A549 (cell line): Measurements from ENCODE around the gene GLIS1. TPM values are rescaled to one million over a fixed set of nuclear protein-coding genes. Genes with fewer than 3 reads are reported as not detected.

Experiments used
- ATAC-seq, 2 experiments: fragments of 200-7000 bp in 1 of 2; fragments of >200 bp in 1 of 2; cut with Nextera tagmentation in 1 of 2; cut with Tn5 transposase in 1 of 2; 3 replicates each; pipeline versions ENCODE4 v1.8.0 to v1.9.1; 2018 to 2020; ENCODE audit warnings: mild to moderate bottlenecking in 1 of 2, moderate library complexity in 1 of 2
- CTCF ChIA-PET: fragments of 300-600 bp; sonication (Branson Sonifier 250); formaldehyde crosslinking; extraction: SDS; loops from one replicate; lab custom pipeline; 2021; ENCODE audit warnings: antibody characterized with exemption, inconsistent platforms; lab: Yijun Ruan, JAX
- POLR2A ChIA-PET: fragments of 350-600 bp; formaldehyde crosslinking; extraction: SDS; loops from one replicate; lab custom pipeline; 2021; ENCODE audit warnings: antibody characterized with exemption, inconsistent platforms; lab: Yijun Ruan, JAX
- DNase-seq, 2 experiments: peaks; one replicate each; pipeline versions ENCODE4 v3.0.0 to v3.0.0-alpha.2; 2011 to 2016; ENCODE audit warnings: low read depth in 1 of 2, low spot score in 1 of 2
- FAIRE-seq: peaks from 2 replicates; lab custom pipeline; 2011; peaks lifted over from hg19 to GRCh38; lab: Jason Lieb, UNC
- H3K27ac ChIP-seq, 2 experiments: fragments of >200 bp; sonication (Bioruptor Twin); formaldehyde crosslinking; 3 replicates each; pipeline ENCODE4 v1.5.1; 2016 to 2017
- H3K4me1 ChIP-seq: fragments of >200 bp; sonication (Bioruptor Twin); formaldehyde crosslinking; 3 replicates; pipeline ENCODE4 v1.6.1; 2016
- H3K4me2 ChIP-seq: fragments of >200 bp; sonication (Bioruptor Twin); formaldehyde crosslinking; 3 replicates; pipeline ENCODE4 v1.6.1; 2016
- H3K4me3 ChIP-seq: fragments of >200 bp; sonication (Bioruptor Twin); formaldehyde crosslinking; 3 replicates; pipeline ENCODE4 v1.5.1; 2016
- H3K9me3 ChIP-seq: fragments of >200 bp; sonication (Bioruptor Twin); formaldehyde crosslinking; 3 replicates; pipeline ENCODE4 v1.6.1; 2016
- ATOH8 ChIP-seq: fragments of 250-450 bp; sonication (Bioruptor Pico); IDR thresholded peaks from 2 replicates; pipeline ENCODE4 v1.5.0; 2020; ENCODE audit warnings: low read depth, mild to moderate bottlenecking, moderate library complexity
- CBX8 ChIP-seq: fragments of 200-600 bp; sonication (generic); IDR thresholded peaks from 2 replicates; pipeline ENCODE4 v1.6.1; 2016
- CTCF ChIP-seq: fragments of >200 bp; sonication (Bioruptor Twin); formaldehyde crosslinking; IDR thresholded peaks from 3 replicates; pipeline ENCODE4 v1.5.1; 2016
- E2F6 ChIP-seq: IDR thresholded peaks from 2 replicates; pipeline ENCODE4 v1.6.1; 2012; ENCODE audit warnings: low read depth, borderline replicate concordance
- EHMT2 ChIP-seq: fragments of 200-600 bp; sonication (generic); IDR thresholded peaks from 2 replicates; pipeline ENCODE4 v1.6.1; 2016; ENCODE audit warnings: antibody characterized with exemption, low read depth, mild to moderate bottlenecking, moderate library complexity
- ESRRA ChIP-seq: fragments of 150-350 bp; IDR thresholded peaks from 2 replicates; pipeline ENCODE4 v1.6.1; 2014; ENCODE audit warnings: mild to moderate bottlenecking, low read length, borderline replicate concordance
- FOSL2 ChIP-seq, 2 experiments: fragments of 450-650 bp in 1 of 2; fragments of >200 bp in 1 of 2; sonication (Bioruptor Twin) in 1 of 2; formaldehyde crosslinking; IDR thresholded peaks; 2 replicates each; pipeline versions ENCODE4 v1.5.0 to v1.6.1; 2016 to 2020; ENCODE audit warnings: mild to moderate bottlenecking in 1 of 2, moderate library complexity in 1 of 2
- FOXS1 ChIP-seq: fragments of 250-450 bp; sonication (Bioruptor Pico); IDR thresholded peaks from 2 replicates; pipeline ENCODE4 v1.5.0; 2020; ENCODE audit warnings: mild to moderate bottlenecking, moderate library complexity
- KDM1A ChIP-seq: fragments of 200-600 bp; sonication (generic); IDR thresholded peaks from 2 replicates; pipeline ENCODE4 v1.6.1; 2016; ENCODE audit warnings: low read depth, mild to moderate bottlenecking
- NPAS2 ChIP-seq: fragments of 250-450 bp; sonication (Bioruptor Pico); IDR thresholded peaks from 2 replicates; pipeline ENCODE4 v1.8.0; 2022; ENCODE audit warnings: mild to moderate bottlenecking, moderate library complexity, borderline replicate concordance
- NR3C1 ChIP-seq: fragments of >200 bp; sonication (Bioruptor Twin); formaldehyde crosslinking; IDR thresholded peaks from 3 replicates; pipeline ENCODE4 v1.6.1; 2017
- PBX3 ChIP-seq: IDR thresholded peaks from 2 replicates; pipeline ENCODE4 v1.6.1; 2012
- POLR2AphosphoS2 ChIP-seq: conservative IDR thresholded peaks from 2 replicates; pipeline ENCODE4 v1.6.1; 2012; ENCODE audit warnings: low read length, improper control_type of control experiment, inconsistent platforms
- RAD21 ChIP-seq, 2 experiments: fragments of >200 bp in 1 of 2; sonication (Bioruptor Twin) in 1 of 2; formaldehyde crosslinking in 1 of 2; IDR thresholded peaks in 1 of 2; conservative IDR thresholded peaks in 1 of 2; 2 replicates in 1 of 2; 3 replicates in 1 of 2; pipeline ENCODE4 v1.6.1; 2012 to 2018; ENCODE audit warnings: inconsistent platforms in 1 of 2
- RCOR1 ChIP-seq: fragments of 150-350 bp; IDR thresholded peaks from 2 replicates; pipeline ENCODE4 v1.6.1; 2014; ENCODE audit warnings: antibody characterized with exemption, low read length, low read depth
- REST ChIP-seq: fragments of 200-600 bp; sonication (generic); IDR thresholded peaks from 2 replicates; pipeline ENCODE4 v1.6.1; 2016; ENCODE audit warnings: antibody characterized with exemption, mild to moderate bottlenecking, moderate library complexity
- SMC3 ChIP-seq: fragments of >200 bp; sonication (Bioruptor Twin); formaldehyde crosslinking; IDR thresholded peaks from 3 replicates; pipeline ENCODE4 v1.6.1; 2018; ENCODE audit warnings: inconsistent platforms
- SREBF2 ChIP-seq: fragments of 450-650 bp; IDR thresholded peaks from 2 replicates; pipeline ENCODE4 v1.6.1; 2014; ENCODE audit warnings: mild to moderate bottlenecking, moderate library complexity
- ZFP36 ChIP-seq: fragments of 450-650 bp; IDR thresholded peaks from 2 replicates; pipeline ENCODE4 v1.6.1; 2014; ENCODE audit warnings: borderline replicate concordance; ENCODE audit not compliant: partially characterized antibody
- ZSCAN20 ChIP-seq: fragments of 250-450 bp; sonication (Bioruptor Pico); IDR thresholded peaks from 2 replicates; pipeline ENCODE4 v1.8.0; 2022; ENCODE audit warnings: mild to moderate bottlenecking, moderate library complexity
- WGBS: methylation state at CpG from one replicate; pipeline ENCODE4 v1.1.6; 2017; ENCODE audit errors: missing lambda C conversion rate; 5-methylcytosine and 5-hydroxymethylcytosine counted together
- polyA plus RNA-seq, 4 experiments: library from polyadenylated mRNA; depleted of rRNA in 3 of 4; stranded (reverse); fragments of >200 nt; fragmentation: RNase III in 1 of 4; extraction: RNeasy Plus Mini Kit Qiagen cat#74134 plus additional on column Dnase treatment in 1 of 4; gene quantifications; 2 replicates in 3 of 4; 3 replicates in 1 of 4; pipeline ENCODE4 v1.2.3, GENCODE V29; 2011 to 2017
- TF ChIP-seq, protein P1 (sequence below): IDR thresholded peaks from 2 replicates; pipeline ENCODE4 v1.6.1; 2012
- TF ChIP-seq, protein P2 (sequence below): fragments of 450-650 bp; IDR thresholded peaks from 2 replicates; pipeline ENCODE4 v1.6.1; 2014; ENCODE audit warnings: antibody characterized with exemption

GLIS1 gene
- polyA plus RNA-seq, 2 of the 4 experiments (the other 2 are of a cell fraction), result 0.04 TPM; not detected in 1

DNA sequence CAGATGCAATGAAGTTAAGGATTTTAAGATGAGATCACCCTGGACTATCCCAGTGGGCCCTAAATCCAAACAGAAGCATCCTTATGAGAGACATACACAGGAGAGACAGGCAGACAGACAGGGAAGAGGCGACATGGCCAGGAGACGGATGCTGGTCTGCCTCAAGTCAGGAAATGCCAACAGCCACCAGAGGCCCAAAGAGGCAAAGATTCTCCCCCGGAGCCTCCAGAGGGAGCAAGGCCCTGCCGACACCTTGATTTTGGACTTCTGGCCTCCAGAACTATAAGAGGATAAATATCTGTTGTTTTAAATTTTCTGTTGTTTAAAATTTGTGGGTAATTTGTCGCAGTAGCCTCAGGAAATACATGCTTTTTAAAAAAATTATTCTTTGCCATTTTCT lies 116.4 kb downstream of the GLIS1 start:
- no peak overlapping the region for H3K4me2 ChIP-seq
- no peak for ATAC-seq
- H3K27ac ChIP-seq, result no peak overlapping the region
- no peaks in the 10 kb centered on the region for H3K4me1 ChIP-seq
- POLR2A ChIA-PET, result no interaction called here
- WGBS, result 61% methylated on average over 5 of the region's 5 CpGs
- CTCF ChIA-PET, result no interaction called here
- no peak for DNase-seq
- H3K4me3 ChIP-seq, result no peak overlapping the region
- no peak for FAIRE-seq
- TF ChIP-seq CBX8 (no peak), RAD21 (conservative IDR thresholded peaks at IDR 0.05 in 1 of 2, IDR thresholded peaks at IDR 0.05 in 1 of 2) (no peak), PBX3 (no peak), FOSL2 (IDR thresholded peaks at IDR 0.05) (no peak), FOSL2 (CRISPR knock-in tag; IDR thresholded peaks at IDR 0.05) (no peak)
- TF ChIP-seq, protein P1, sequence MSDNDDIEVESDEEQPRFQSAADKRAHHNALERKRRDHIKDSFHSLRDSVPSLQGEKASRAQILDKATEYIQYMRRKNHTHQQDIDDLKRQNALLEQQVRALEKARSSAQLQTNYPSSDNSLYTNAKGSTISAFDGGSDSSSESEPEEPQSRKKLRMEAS, result no peak
- no peaks in the 10 kb centered on the region for H3K9me3 ChIP-seq

DNA sequence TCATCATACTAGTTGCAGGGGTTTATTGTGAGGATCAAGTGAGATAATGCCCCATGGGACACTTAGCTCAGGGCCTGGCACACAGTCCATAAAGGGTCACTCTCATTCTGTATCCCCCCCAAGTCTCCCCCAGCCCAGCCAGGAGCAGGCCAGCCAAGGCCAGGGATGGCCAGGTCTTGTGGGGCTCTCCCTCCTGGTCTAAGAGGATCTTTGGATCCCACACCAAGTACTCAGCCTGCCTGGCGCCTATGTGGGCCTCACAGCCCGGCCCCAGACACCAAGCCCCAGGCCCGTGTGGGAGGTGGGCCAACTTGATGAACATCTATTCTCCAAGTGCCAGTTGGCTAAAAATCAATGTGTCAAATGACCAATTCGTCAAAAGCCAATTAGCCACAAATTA lies 117.8 kb downstream of the GLIS1 start:
- FAIRE-seq, result no peak
- H3K4me1 ChIP-seq, result no peaks in the 10 kb centered on the region
- ATAC-seq, result no peak
- no peak for TF ChIP-seq ZFP36
- no peak for TF ChIP-seq CTCF
- no peak for TF ChIP-seq EHMT2
- TF ChIP-seq, protein P2, sequence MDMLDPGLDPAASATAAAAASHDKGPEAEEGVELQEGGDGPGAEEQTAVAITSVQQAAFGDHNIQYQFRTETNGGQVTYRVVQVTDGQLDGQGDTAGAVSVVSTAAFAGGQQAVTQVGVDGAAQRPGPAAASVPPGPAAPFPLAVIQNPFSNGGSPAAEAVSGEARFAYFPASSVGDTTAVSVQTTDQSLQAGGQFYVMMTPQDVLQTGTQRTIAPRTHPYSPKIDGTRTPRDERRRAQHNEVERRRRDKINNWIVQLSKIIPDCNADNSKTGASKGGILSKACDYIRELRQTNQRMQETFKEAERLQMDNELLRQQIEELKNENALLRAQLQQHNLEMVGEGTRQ, result no peak
- no peak for TF ChIP-seq SMC3
- TF ChIP-seq POLR2AphosphoS2, result no peak
- TF ChIP-seq NR3C1, result no peak
- H3K4me2 ChIP-seq, result no peak overlapping the region
- ChIA-PET CTCF (no interaction called here), POLR2A (no interaction called here)
- no peak overlapping the region for H3K4me3 ChIP-seq
- DNase-seq, result no peak
- 39% methylated on average over 4 of the region's 4 CpGs for WGBS
- H3K27ac ChIP-seq, result no peak overlapping the region
- no peaks in the 10 kb centered on the region for H3K9me3 ChIP-seq

DNA sequence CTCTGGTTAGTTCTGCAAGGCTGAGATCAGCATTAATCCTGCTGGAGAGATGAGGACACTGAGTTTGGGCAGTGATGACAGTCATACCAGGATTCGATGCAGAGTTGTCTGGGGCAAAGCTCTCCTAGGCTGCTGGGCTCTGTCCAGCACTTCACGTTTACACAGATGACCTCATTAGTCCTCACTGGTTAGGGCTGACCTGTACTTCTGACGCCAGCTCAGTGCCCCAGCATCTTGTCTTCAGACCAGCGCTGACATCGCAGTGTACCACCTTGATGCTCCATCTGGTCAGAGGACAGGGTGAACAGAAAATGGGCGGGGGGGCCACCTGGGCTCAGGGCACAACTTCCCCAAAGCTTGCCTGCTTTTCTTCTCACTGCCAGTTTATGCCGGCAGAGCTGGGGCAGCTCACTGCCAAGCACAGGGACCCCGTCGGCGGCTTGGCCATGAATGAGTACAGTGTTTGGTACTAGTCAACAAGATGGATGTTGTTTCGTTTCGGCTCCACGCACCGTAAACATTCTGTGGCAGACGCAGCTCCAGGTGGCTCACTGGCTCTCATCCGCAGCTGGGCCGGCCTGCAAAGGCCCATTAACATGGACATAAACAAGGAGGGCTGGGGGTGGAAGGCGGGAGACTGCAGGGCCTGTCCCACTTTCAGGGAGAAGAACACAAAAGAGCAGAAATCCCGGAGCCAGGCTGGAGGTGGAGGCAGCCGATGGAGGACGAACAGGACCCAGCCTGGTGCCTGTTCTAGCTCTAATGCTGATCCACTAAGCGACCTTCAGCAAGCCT lies 118.7 kb downstream of the GLIS1 start:
- CTCF ChIA-PET, result no interaction called here
- H3K4me3 ChIP-seq, result no peak overlapping the region
- no peak for DNase-seq
- H3K4me1 ChIP-seq, result no peaks in the 10 kb centered on the region
- peak in 1 of 2 experiments; percentile 46; a peak in 2 of 6 replicates for ATAC-seq
- WGBS, result 64% methylated on average over 17 of the region's 22 CpGs
- no peak overlapping the region for H3K27ac ChIP-seq
- H3K9me3 ChIP-seq, result no peaks in the 10 kb centered on the region
- H3K4me2 ChIP-seq, result no peak overlapping the region
- FAIRE-seq, result no peak
- POLR2A ChIA-PET, result no interaction called here
- TF ChIP-seq SREBF2, result no peak
- TF ChIP-seq KDM1A, result no peak
- TF ChIP-seq RCOR1, result no peak
- no peak for TF ChIP-seq ESRRA
- TF ChIP-seq POLR2AphosphoS2, result no peak
- TF ChIP-seq RAD21 (conservative IDR thresholded peaks at IDR 0.05 in 1 of 2, IDR thresholded peaks at IDR 0.05 in 1 of 2), result no peak
- TF ChIP-seq FOSL2 (IDR thresholded peaks at IDR 0.05), result no peak
- TF ChIP-seq FOSL2 (CRISPR knock-in tag; IDR thresholded peaks at IDR 0.05), result no peak
- TF ChIP-seq ATOH8, result no peak
- TF ChIP-seq, protein P1, result no peak
- TF ChIP-seq REST, result no peak
- TF ChIP-seq NPAS2, result no peak
- no peak for TF ChIP-seq E2F6
- TF ChIP-seq ZSCAN20 (CRISPR knock-in tag), result no peak
- no peak for TF ChIP-seq FOXS1
